ENCODE data around the gene MFF. TPM values are rescaled to one million over a fixed set of nuclear protein-coding genes. Genes with fewer than 3 reads are reported as not detected.
"Not testable (repeated sequence)": the region's sequence is repeated elsewhere in the genome, so short reads cannot be mapped to it uniquely, and the experiment has no call there.

MFF gene
- polyA plus RNA-seq, 3 donors, result 39.4 to 100 (median 91.7) TPM

DNA sequence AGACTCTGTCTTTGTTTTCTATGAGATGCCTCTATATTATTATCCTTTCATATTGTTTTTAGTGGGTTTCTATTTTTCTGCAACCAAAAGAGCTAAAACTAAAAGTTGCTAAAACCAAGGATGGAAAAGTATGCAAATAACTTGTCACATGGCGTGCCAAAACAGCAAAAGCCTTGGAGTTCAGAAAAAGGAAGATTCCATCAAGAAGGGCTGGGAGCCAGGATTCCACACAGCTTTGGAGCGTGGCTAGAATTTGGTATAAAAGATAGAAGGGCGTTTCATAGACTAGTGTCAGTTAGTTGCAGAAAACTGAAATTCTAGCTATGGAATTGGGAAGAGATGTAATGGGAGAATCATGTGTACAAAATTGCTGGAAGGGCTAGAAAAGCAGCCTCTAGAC, 58.6 kb downstream of the MFF start:
- peaks cover 19 to 22% of the 10 kb centered on the region in 2 donors for H3K4me1 ChIP-seq (ENCODE audit: control insufficient read depth in 1 of 2, insufficient read depth in 2 of 2, low read length in 2 of 2)
- no peak overlapping the region for H3K4me2 ChIP-seq (replicated peaks; ENCODE audit: extremely low read depth, low read length, poor library complexity, severe bottlenecking)
- H2AFZ ChIP-seq (ENCODE audit: insufficient read depth, low read depth, low read length, poor library complexity, severe bottlenecking), result no peak overlapping the region
- intact Hi-C loops (cut with micrococcal nuclease), result loop anchor here in 1 of 2 donors (2.0 kb wide), 1 partner anchor 17 kb away; no protein-coding TSS in a partner anchor
- TF ChIP-seq, protein P1, sequence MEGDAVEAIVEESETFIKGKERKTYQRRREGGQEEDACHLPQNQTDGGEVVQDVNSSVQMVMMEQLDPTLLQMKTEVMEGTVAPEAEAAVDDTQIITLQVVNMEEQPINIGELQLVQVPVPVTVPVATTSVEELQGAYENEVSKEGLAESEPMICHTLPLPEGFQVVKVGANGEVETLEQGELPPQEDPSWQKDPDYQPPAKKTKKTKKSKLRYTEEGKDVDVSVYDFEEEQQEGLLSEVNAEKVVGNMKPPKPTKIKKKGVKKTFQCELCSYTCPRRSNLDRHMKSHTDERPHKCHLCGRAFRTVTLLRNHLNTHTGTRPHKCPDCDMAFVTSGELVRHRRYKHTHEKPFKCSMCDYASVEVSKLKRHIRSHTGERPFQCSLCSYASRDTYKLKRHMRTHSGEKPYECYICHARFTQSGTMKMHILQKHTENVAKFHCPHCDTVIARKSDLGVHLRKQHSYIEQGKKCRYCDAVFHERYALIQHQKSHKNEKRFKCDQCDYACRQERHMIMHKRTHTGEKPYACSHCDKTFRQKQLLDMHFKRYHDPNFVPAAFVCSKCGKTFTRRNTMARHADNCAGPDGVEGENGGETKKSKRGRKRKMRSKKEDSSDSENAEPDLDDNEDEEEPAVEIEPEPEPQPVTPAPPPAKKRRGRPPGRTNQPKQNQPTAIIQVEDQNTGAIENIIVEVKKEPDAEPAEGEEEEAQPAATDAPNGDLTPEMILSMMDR (IDR thresholded peaks at IDR 0.05), result no peak
- no peaks in the 10 kb centered on the region for H3K9me3 ChIP-seq (replicated peaks in 1 of 2; ENCODE audit: control insufficient read depth in 1 of 2, insufficient read depth in 1 of 2, low read length in 2 of 2)
- no peak overlapping the region for H3K9ac ChIP-seq (ENCODE audit: insufficient read depth, low read length, poor library complexity, severe bottlenecking)
- H3K27ac Mint-ChIP-seq, result peak overlapping the region in 2 of 7 donors; percentile 1 to 42
- H3K9me3 Mint-ChIP-seq, result peaks cover 0 to 5% (median 0%) of the 10 kb centered on the region in 7 donors
- WGBS (ENCODE audit: insufficient coverage), result 97% methylated on average over 3 of the region's 3 CpGs
- H3K36me3 ChIP-seq (replicated peaks in 1 of 2; ENCODE audit: control insufficient read depth in 1 of 2, insufficient read depth in 2 of 2, low read length in 2 of 2), result no peaks in the 10 kb centered on the region
- H3K27ac ChIP-seq (ENCODE audit: low read depth in 1 of 2, low read length in 2 of 2), result no peak overlapping the region
- no peak overlapping the region for H3K4me3 Mint-ChIP-seq
- H3K79me2 ChIP-seq (ENCODE audit: insufficient read depth, low read length), result no peaks in the 10 kb centered on the region
- no peak for DNase-seq
- H3K4me3 ChIP-seq (replicated peaks in 1 of 3; ENCODE audit: low read depth in 2 of 3, low read length in 3 of 3), result no peak overlapping the region
- no peaks in the 10 kb centered on the region for H4K20me1 ChIP-seq (ENCODE audit: insufficient read depth, low read length)
- H3K36me3 Mint-ChIP-seq, result peaks cover 0 to 2% of the 10 kb centered on the region in 2 donors
- H3K4me1 Mint-ChIP-seq, result peaks cover 23% of the 10 kb centered on the region
- peaks cover 0 to 10% (median 0%) of the 10 kb centered on the region in 3 donors for H3K27me3 Mint-ChIP-seq (ENCODE audit: low read depth in 3 of 3)
- no peaks in the 10 kb centered on the region for H3K27me3 ChIP-seq (ENCODE audit: control insufficient read depth in 2 of 2, insufficient read depth in 2 of 2, low read length in 2 of 2)

DNA sequence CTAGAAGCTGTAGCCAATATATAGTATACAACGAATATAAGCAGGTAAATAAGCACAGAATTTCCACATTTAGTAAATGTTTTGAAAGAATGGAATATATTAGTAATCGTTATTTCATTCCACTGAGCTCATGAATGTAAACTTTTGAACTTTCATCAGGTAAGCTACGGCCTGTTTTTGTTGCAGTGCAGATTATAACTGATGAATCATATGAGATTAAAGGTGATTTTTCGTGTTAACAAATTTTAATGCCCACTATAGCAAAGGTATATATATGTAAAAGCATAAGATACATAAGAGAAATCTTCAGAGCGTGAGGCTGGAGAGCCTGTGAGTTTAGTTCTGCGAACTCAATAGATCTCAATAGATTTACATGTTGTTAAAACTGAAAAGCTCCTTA, 61.6 kb downstream of the MFF start:
- Histone ChIP-seq H3K4me3 (replicated peaks in 1 of 3; ENCODE audit: low read depth in 2 of 3, low read length in 3 of 3) (no peak overlapping the region), H3K36me3 (replicated peaks in 1 of 2; ENCODE audit: control insufficient read depth in 1 of 2, insufficient read depth in 2 of 2, low read length in 2 of 2) (no peaks in the 10 kb centered on the region), H3K27me3 (ENCODE audit: control insufficient read depth in 2 of 2, insufficient read depth in 2 of 2, low read length in 2 of 2) (no peaks in the 10 kb centered on the region), H3K4me2 (replicated peaks; ENCODE audit: extremely low read depth, low read length, poor library complexity, severe bottlenecking) (no peak overlapping the region), H2AFZ (ENCODE audit: insufficient read depth, low read depth, low read length, poor library complexity, severe bottlenecking) (no peak overlapping the region), H4K20me1 (ENCODE audit: insufficient read depth, low read length) (no peaks in the 10 kb centered on the region), H3K4me1 (ENCODE audit: control insufficient read depth in 1 of 2, insufficient read depth in 2 of 2, low read length in 2 of 2) (peaks cover 19 to 22% of the 10 kb centered on the region in 2 donors), H3K79me2 (ENCODE audit: insufficient read depth, low read length) (no peaks in the 10 kb centered on the region), H3K9me3 (replicated peaks in 1 of 2; ENCODE audit: control insufficient read depth in 1 of 2, insufficient read depth in 1 of 2, low read length in 2 of 2) (no peaks in the 10 kb centered on the region), H3K9ac (ENCODE audit: insufficient read depth, low read length, poor library complexity, severe bottlenecking) (no peak overlapping the region), H3K27ac (ENCODE audit: low read depth in 1 of 2, low read length in 2 of 2) (no peak overlapping the region)
- WGBS (ENCODE audit: insufficient coverage), result no CpG with 5 or more reads among the region's 6 CpGs
- Mint-ChIP-seq H3K9me3 (peaks cover 0 to 3% (median 2%) of the 10 kb centered on the region in 7 donors), H3K4me3 (no peak overlapping the region), H3K36me3 (peaks cover 0 to 2% of the 10 kb centered on the region in 2 donors), H3K27ac (peak overlapping the region in 3 of 7 donors; percentile 52 to 93 (median 69)), H3K4me1 (peaks cover 24% of the 10 kb centered on the region), H3K27me3 (ENCODE audit: low read depth in 3 of 3) (peaks cover 2 to 7% (median 5%) of the 10 kb centered on the region in 3 donors)
- DNase-seq, result no peak
- TF ChIP-seq, protein P1 (IDR thresholded peaks at IDR 0.05), result no peak
- intact Hi-C loops (cut with micrococcal nuclease), result no loop called here

GRCh38 chr2:227387583-227387982, 62.5 kb downstream of the MFF start, which contains the start of gene SCYGR1:
TSS of gene SCYGR1 (minus strand) at chr2:227387949. CDS start at chr2:227387949, 0 bp downstream.
- H3K4me1 ChIP-seq (ENCODE audit: control insufficient read depth in 1 of 2, insufficient read depth in 2 of 2, low read length in 2 of 2), result peaks cover 19 to 22% of the 10 kb centered on the region in 2 donors
- intact Hi-C loops (cut with micrococcal nuclease); H3K36me3 Mint-ChIP-seq; H2AFZ ChIP-seq (ENCODE audit: insufficient read depth, low read depth, low read length, poor library complexity, severe bottlenecking); H3K79me2 ChIP-seq (ENCODE audit: insufficient read depth, low read length); H3K9ac ChIP-seq (ENCODE audit: insufficient read depth, low read length, poor library complexity, severe bottlenecking); H4K20me1 ChIP-seq (ENCODE audit: insufficient read depth, low read length); H3K4me3 ChIP-seq (replicated peaks in 1 of 3; ENCODE audit: low read depth in 2 of 3, low read length in 3 of 3); H3K4me2 ChIP-seq (replicated peaks; ENCODE audit: extremely low read depth, low read length, poor library complexity, severe bottlenecking); H3K4me3 Mint-ChIP-seq; H3K27me3 ChIP-seq (ENCODE audit: control insufficient read depth in 2 of 2, insufficient read depth in 2 of 2, low read length in 2 of 2); H3K9me3 Mint-ChIP-seq; H3K27ac ChIP-seq (ENCODE audit: low read depth in 1 of 2, low read length in 2 of 2); DNase-seq; H3K36me3 ChIP-seq (replicated peaks in 1 of 2; ENCODE audit: control insufficient read depth in 1 of 2, insufficient read depth in 2 of 2, low read length in 2 of 2); H3K9me3 ChIP-seq (replicated peaks in 1 of 2; ENCODE audit: control insufficient read depth in 1 of 2, insufficient read depth in 1 of 2, low read length in 2 of 2); H3K27me3 Mint-ChIP-seq (ENCODE audit: low read depth in 3 of 3): not testable (repeated sequence)
- Mint-ChIP-seq H3K27ac (peak within 1 kb of the TSS; percentile 8 to 93 (median 84)), H3K4me1 (peaks cover 27% of the 10 kb centered on the region)
- WGBS (ENCODE audit: insufficient coverage), result 74% methylated on average over 6 of the region's 7 CpGs

Data from CD14-positive monocyte (primary cell).